HG02763 (cell line): ENCODE results near the gene CD44.

Source experiments
- ATAC-seq: cut with Tn5 transposase; IDR thresholded peaks from one replicate; pipeline ENCODE4 v1.9.1; 2021; ENCODE audit warnings: mild to moderate bottlenecking, moderate library complexity; ENCODE audit not compliant: unreplicated experiment

Gene CD44

GRCh38 chr11:35234460-35235156 is 95.6 kb downstream of the CD44 start:
- no peak for ATAC-seq

GRCh38 chr11:35235157-35235468 is 96.1 kb downstream of the CD44 start:
- ATAC-seq: no peak

- ATAC-seq: no peak
Observed at GRCh38 chr11:35235498-35235897, 96.5 kb downstream of the CD44 start.

GRCh38 chr11:35235936-35236666 is 97.1 kb downstream of the CD44 start:
- no peak for ATAC-seq

- ATAC-seq: no peak
Observed at GRCh38 chr11:35236667-35237003, 97.7 kb downstream of the CD44 start.

- no peak for ATAC-seq
Observed at GRCh38 chr11:35237351-35237750, 98.4 kb downstream of the CD44 start.

GRCh38 chr11:35237860-35238715 is 99.1 kb downstream of the CD44 start:
- ATAC-seq: no peak

- no peak for ATAC-seq
Observed at GRCh38 chr11:35238882-35239281, 99.9 kb downstream of the CD44 start.

GRCh38 chr11:35239471-35240075 is 100.6 kb downstream of the CD44 start:
- no peak for ATAC-seq

GRCh38 chr11:35241083-35241482 is 102.1 kb downstream of the CD44 start:
- ATAC-seq: no peak

GRCh38 chr11:35241531-35241930 is 102.6 kb downstream of the CD44 start:
- ATAC-seq: no peak

GRCh38 chr11:35242412-35243242 is 103.7 kb downstream of the CD44 start:
- no peak for ATAC-seq

GRCh38 chr11:35243774-35244173 is 104.8 kb downstream of the CD44 start:
- no peak for ATAC-seq

GRCh38 chr11:35245056-35245455 is 106.1 kb downstream of the CD44 start:
- no peak for ATAC-seq

GRCh38 chr11:35245786-35246185 is 106.8 kb downstream of the CD44 start:
- ATAC-seq: no peak

GRCh38 chr11:35246745-35247144 is 107.8 kb downstream of the CD44 start:
- no peak for ATAC-seq

GRCh38 chr11:35247428-35247827 is 108.5 kb downstream of the CD44 start:
- no peak for ATAC-seq

- ATAC-seq: no peak
Observed at GRCh38 chr11:35247863-35248262, 108.9 kb downstream of the CD44 start.

- no peak for ATAC-seq
Observed at GRCh38 chr11:35248558-35249323, 109.8 kb downstream of the CD44 start.

- ATAC-seq: no peak
Observed at GRCh38 chr11:35250192-35250591, 111.2 kb downstream of the CD44 start.
